Measurements from ENCODE around the gene NKX2-1. TPM values are rescaled to one million over a fixed set of nuclear protein-coding genes. Genes with fewer than 3 reads are reported as not detected.

NKX2-1 gene
- total RNA-seq, 1 donor from 2014 or later, result not detected

DNA sequence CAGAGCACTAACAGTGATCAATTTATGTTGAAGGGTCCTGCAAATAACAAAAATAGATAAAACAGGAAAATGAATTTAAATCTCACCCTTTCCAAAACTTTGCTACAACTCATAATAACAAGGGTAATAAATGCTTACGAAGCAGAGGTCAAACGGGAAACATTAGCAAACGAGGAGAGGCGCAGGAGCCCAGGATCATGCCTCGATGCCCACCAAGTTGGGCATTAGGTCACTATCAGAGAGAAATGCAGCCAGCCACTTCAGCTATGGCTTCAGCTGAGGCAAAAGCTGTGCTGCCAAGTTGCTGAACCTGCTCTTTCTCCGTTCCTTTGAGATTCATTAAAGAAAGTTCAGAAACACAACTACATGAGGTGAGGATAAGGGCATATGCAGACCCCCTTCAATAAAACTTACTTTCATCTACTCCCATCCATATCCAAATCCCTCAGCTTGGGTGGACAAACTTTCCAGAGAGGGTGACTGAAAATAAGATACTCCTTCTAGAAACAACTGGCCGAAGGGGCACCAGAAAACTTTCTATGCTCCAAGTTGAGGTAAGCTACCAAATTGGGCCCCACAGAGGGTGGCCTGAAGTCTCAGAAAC, 7.9 kb downstream of the NKX2-1 start:
- no peak overlapping the region for H3K4me3 Mint-ChIP-seq
- H3K36me3 Mint-ChIP-seq, result no peaks in the 10 kb centered on the region
- TF ChIP-seq, protein P1, sequence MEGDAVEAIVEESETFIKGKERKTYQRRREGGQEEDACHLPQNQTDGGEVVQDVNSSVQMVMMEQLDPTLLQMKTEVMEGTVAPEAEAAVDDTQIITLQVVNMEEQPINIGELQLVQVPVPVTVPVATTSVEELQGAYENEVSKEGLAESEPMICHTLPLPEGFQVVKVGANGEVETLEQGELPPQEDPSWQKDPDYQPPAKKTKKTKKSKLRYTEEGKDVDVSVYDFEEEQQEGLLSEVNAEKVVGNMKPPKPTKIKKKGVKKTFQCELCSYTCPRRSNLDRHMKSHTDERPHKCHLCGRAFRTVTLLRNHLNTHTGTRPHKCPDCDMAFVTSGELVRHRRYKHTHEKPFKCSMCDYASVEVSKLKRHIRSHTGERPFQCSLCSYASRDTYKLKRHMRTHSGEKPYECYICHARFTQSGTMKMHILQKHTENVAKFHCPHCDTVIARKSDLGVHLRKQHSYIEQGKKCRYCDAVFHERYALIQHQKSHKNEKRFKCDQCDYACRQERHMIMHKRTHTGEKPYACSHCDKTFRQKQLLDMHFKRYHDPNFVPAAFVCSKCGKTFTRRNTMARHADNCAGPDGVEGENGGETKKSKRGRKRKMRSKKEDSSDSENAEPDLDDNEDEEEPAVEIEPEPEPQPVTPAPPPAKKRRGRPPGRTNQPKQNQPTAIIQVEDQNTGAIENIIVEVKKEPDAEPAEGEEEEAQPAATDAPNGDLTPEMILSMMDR (IDR thresholded peaks at IDR 0.05; ENCODE audit: unreplicated experiment), result no peak
- H3K27me3 Mint-ChIP-seq (ENCODE audit: low read depth), result peaks cover 97% of the 10 kb centered on the region
- H3K9me3 Mint-ChIP-seq, result no peaks in the 10 kb centered on the region
- H3K27ac Mint-ChIP-seq, result no peak overlapping the region
- no peak for DNase-seq (ENCODE audit: low spot score in 2 of 2, unreplicated experiment in 2 of 2)
- H3K4me1 Mint-ChIP-seq, result no peaks in the 10 kb centered on the region

DNA sequence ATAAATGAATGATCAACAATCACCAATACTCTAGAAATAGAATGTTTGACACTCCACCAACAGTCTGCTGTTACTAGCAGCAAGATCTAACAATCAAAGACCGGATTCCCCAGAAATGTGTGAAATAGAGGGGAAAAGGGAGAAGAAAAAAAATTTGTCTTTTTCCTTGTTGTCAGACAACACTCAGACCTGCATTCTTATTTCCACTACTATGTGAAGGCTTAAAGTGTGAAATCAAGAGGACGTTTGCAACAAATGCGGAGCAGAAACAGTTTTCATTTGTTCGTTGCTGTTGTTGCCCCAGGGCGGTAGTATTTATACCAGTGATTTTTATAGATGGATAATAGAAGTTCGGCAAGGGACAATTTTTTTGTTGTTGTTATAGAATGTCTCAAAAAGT, 9.2 kb downstream of the NKX2-1 start:
- H3K9me3 Mint-ChIP-seq, result no peaks in the 10 kb centered on the region
- H3K36me3 Mint-ChIP-seq, result no peaks in the 10 kb centered on the region
- H3K4me3 Mint-ChIP-seq, result no peak overlapping the region
- H3K27me3 Mint-ChIP-seq (ENCODE audit: low read depth), result peaks cover 97% of the 10 kb centered on the region
- no peaks in the 10 kb centered on the region for H3K4me1 Mint-ChIP-seq
- DNase-seq (ENCODE audit: low spot score in 2 of 2, unreplicated experiment in 2 of 2), result no peak
- TF ChIP-seq, protein P1 (IDR thresholded peaks at IDR 0.05; ENCODE audit: unreplicated experiment), result no peak
- no peak overlapping the region for H3K27ac Mint-ChIP-seq

DNA sequence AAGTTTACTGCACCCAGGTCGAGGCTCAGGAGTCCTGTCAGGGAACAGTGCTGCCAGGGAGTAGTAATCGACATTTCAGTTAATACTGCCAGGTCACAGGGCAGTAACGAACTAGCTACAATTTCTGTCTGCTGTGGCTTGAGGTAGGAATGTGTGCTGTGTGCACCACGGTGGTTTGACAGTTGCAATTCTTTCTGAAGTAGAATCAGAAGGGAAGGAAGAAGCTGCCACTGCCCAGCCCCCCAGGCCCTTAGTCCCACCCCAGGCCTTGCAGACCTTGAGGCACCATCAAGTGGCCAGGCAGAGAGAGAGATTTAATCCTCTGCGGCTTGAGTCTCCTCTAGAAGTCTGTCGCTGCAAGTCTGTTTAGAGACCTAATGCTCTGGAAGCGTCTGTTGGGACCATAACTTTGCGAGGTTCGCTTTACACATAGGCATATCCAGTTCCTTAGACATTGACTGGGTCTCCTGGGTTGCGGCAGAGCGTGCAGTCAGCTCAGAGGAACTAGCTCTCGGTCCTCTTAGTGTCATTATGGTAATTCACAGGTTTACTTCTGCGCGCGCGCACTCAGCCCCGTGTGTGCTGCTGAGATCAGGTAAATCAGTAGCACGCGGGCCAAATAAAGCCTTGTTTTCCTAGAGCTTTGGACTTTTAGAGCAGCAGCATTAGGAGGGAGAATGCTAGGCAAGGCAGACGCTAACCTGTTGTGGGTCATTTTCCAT, 9.8 kb downstream of the NKX2-1 start:
- H3K36me3 Mint-ChIP-seq, result no peaks in the 10 kb centered on the region
- TF ChIP-seq, protein P1 (IDR thresholded peaks at IDR 0.05; ENCODE audit: unreplicated experiment), result no peak
- no peaks in the 10 kb centered on the region for H3K9me3 Mint-ChIP-seq
- H3K4me1 Mint-ChIP-seq, result no peaks in the 10 kb centered on the region
- DNase-seq (ENCODE audit: low spot score in 2 of 2, unreplicated experiment in 2 of 2), result no peak
- H3K4me3 Mint-ChIP-seq, result no peak overlapping the region
- no peak overlapping the region for H3K27ac Mint-ChIP-seq
- peaks cover 95% of the 10 kb centered on the region for H3K27me3 Mint-ChIP-seq (ENCODE audit: low read depth)

DNA sequence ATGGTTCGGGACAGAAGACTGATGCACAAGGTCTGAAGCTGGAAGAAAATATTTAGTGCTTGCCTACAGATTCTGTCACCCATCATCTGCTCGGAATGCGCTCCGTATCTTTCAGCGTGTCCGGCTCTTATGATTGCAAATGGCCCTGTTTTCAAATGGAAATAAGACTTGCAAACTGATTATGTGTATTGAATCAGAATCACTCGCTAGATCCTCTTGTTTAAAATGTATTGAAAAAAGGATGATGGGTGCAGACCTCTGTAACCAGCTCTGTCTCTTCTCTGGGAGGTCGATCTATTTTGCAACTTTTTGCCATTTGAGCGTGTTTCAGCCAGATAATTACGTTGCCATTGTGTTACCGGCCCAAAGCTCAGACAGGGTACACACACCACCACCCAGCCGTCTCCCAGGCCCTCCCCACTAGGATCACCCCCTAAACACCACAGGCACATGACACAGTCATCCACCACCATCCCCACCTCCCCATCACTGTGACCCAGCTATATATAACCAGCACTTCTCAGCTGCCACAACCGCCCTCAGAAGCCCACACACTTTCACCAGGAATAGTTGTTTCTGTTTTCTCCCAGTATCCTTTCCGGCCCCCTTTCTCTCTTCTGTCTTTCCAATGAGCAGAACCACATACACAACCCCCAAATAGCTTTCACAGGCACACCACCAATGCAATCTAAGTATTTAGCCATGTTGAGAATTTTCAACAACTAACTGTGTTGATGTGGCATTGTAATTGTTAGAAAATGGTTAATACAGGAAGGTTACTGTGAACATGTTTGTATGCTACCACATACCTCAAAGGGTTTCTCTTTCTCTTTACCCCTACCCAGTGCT, 10.7 kb downstream of the NKX2-1 start:
- H3K27me3 Mint-ChIP-seq (ENCODE audit: low read depth), result peaks cover 95% of the 10 kb centered on the region
- no peak overlapping the region for H3K4me3 Mint-ChIP-seq

DNA sequence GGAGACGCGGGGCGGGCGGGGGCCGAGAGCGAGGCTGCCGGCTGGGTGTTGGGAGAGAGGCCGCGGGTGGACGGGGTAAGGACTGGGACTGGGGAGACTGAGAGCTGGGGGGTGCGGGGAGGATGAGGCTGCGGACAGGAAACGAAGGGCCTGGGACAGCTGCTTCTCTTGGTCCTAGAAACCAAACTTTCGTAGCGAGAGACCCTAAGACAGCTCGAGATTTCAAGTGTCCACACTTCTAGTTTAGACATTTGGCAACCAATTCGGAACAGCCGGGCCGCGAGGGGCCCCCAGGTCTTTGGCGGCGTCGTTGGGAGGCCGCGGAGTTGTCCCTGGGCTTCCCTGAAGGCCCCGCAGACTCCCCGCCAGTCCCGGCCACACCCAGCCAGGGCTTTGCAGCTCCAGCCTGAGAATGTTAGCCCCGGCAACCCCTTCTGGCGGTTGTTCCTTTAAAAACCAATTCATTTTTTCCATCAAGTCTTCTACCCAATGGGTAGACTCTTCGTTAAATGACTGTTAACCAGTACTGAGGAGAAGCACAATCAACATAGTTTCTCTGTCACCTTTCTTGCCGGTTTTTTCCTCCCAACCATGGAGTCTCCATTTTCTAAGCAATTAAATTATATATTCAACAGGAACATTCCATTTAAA, 11.5 kb downstream of the NKX2-1 start:
- no peak for DNase-seq (ENCODE audit: low spot score in 2 of 2, unreplicated experiment in 2 of 2)
- Mint-ChIP-seq H3K36me3 (no peaks in the 10 kb centered on the region), H3K27me3 (ENCODE audit: low read depth) (peaks cover 93% of the 10 kb centered on the region), H3K9me3 (no peaks in the 10 kb centered on the region), H3K4me1 (no peaks in the 10 kb centered on the region), H3K4me3 (no peak overlapping the region), H3K27ac (no peak overlapping the region)
- TF ChIP-seq, protein P1 (IDR thresholded peaks at IDR 0.05; ENCODE audit: unreplicated experiment), result no peak

More for the DNA sequence above, 10.7 kb downstream of the NKX2-1 start:
- Mint-ChIP-seq H3K27ac (no peak overlapping the region), H3K4me1 (no peaks in the 10 kb centered on the region), H3K9me3 (no peaks in the 10 kb centered on the region), H3K36me3 (no peaks in the 10 kb centered on the region)
- DNase-seq (ENCODE audit: low spot score in 2 of 2, unreplicated experiment in 2 of 2), result no peak
- TF ChIP-seq, protein P1 (IDR thresholded peaks at IDR 0.05; ENCODE audit: unreplicated experiment), result no peak

Measured in mesothelial cell of epicardium (in vitro differentiated cells).